Measurements from ENCODE around the gene QRICH2. TPM values are rescaled to one million over a fixed set of nuclear protein-coding genes. Genes with fewer than 3 reads are reported as not detected.
A peak's percentile ranks its signal among the peaks of the same experiment; 100 is the strongest.
"Not testable (repeated sequence)": the region's sequence is repeated elsewhere in the genome, so short reads cannot be mapped to it uniquely, and the experiment has no call there.

The QRICH2 gene
- total and polyA plus RNA-seq, 9 of the 15 experiments (the other 6 are each of a cell fraction or from before 2014, with no cell fraction given): 0.03 to 1.6 (median 0.81) TPM

- no peak for TF ChIP-seq SPI1 (IDR thresholded peaks at IDR 0.05; ENCODE audit: borderline replicate concordance, low read depth, low read length)
- TF ChIP-seq ZNF263 (CRISPR knock-in tag; IDR thresholded peaks at IDR 0.05; ENCODE audit: borderline replicate concordance): no peak
- TF ChIP-seq SETDB1 (IDR thresholded peaks at IDR 0.05; ENCODE audit: low read length): no peak
- TF ChIP-seq CC2D1A (IDR thresholded peaks at IDR 0.05): no peak
- no peak for TF ChIP-seq ZNF23 (CRISPR knock-in tag; IDR thresholded peaks at IDR 0.05)
- TF ChIP-seq C11orf30 (IDR thresholded peaks at IDR 0.05; ENCODE audit: low read depth): peak; percentile 67
- no peak for TF ChIP-seq GABPB1 (CRISPR knock-in tag; IDR thresholded peaks at IDR 0.05)
- TF ChIP-seq ZNF316 (IDR thresholded peaks at IDR 0.05): peak; percentile 74
- no peak for TF ChIP-seq ZFP1 (CRISPR knock-in tag; IDR thresholded peaks at IDR 0.05)
- no peak for TF ChIP-seq MAZ (CRISPR knock-in tag; conservative IDR thresholded peaks at IDR 0.05 in 1 of 2, IDR thresholded peaks at IDR 0.05 in 1 of 2)
- no peak for TF ChIP-seq PHB (CRISPR knock-in tag; IDR thresholded peaks at IDR 0.05)
- peak; percentile 62 for TF ChIP-seq MAFG (tag; conservative IDR thresholded peaks at IDR 0.05)
Measured at GRCh38 chr17:76232342-76232741, 75.7 kb downstream of the QRICH2 start (continued).

- peaks cover 11 to 13% of the 10 kb centered on the region in 2 experiments for H3K4me1 ChIP-seq (replicated peaks in 1 of 2; ENCODE audit: control insufficient read depth in 2 of 2, insufficient read depth in 2 of 2, low read length in 2 of 2)
- H3K9ac ChIP-seq (ENCODE audit: insufficient read depth in 1 of 2, low read depth in 2 of 2, low read length in 2 of 2); H3K9me3 ChIP-seq (replicated peaks; ENCODE audit: control insufficient read depth, insufficient read depth, low read depth, low read length); CTCF ChIA-PET (ENCODE audit: low intra/inter-chr PET ratio); H3K27ac ChIP-seq (ENCODE audit: extremely low read depth, low read depth, low read length); H3K4me2 ChIP-seq (ENCODE audit: insufficient read depth, low read length); in situ Hi-C loops (cut with MboI); H3K9me1 ChIP-seq (ENCODE audit: control insufficient read depth, insufficient read depth, low read length); H3K4me3 ChIP-seq; DNase-seq (ENCODE audit: extremely low read depth in 1 of 4, low spot score in 3 of 4); ATAC-seq; FAIRE-seq; H4K20me1 ChIP-seq (replicated peaks; ENCODE audit: control insufficient read depth, insufficient read depth, low read length); intact Hi-C loops (cut with micrococcal nuclease); BruUV-seq (replicated peaks); H3K27me3 ChIP-seq (ENCODE audit: control insufficient read depth in 2 of 2, insufficient read depth in 2 of 2, low read length in 2 of 2); H2AFZ ChIP-seq (ENCODE audit: low read depth, low read length): not testable (repeated sequence)
- H3K79me2 ChIP-seq (ENCODE audit: control insufficient read depth, insufficient read depth, low read length): peaks cover 44% of the 10 kb centered on the region
- POLR2A ChIA-PET: interaction anchor here (0.7 kb wide), 1 partner anchor 11 kb away, joined by 4 read pairs; no protein-coding TSS in a partner anchor
- WGBS (ENCODE audit: insufficient coverage, low coverage, missing lambda C conversion rate): 91% methylated on average over 15 of the region's 19 CpGs
- peaks cover 11% of the 10 kb centered on the region; the same call in 2 of the 3 replicates for H3K36me3 ChIP-seq (ENCODE audit: control insufficient read depth, insufficient read depth, low read length)
Measured at GRCh38 chr17:76226749-76227148, 81.3 kb downstream of the QRICH2 start.

- H3K4me2 ChIP-seq (ENCODE audit: insufficient read depth, low read length); CTCF ChIA-PET (ENCODE audit: low intra/inter-chr PET ratio); H3K27me3 ChIP-seq (ENCODE audit: control insufficient read depth in 2 of 2, insufficient read depth in 2 of 2, low read length in 2 of 2); in situ Hi-C loops (cut with MboI); intact Hi-C loops (cut with micrococcal nuclease); H3K9me3 ChIP-seq (replicated peaks; ENCODE audit: control insufficient read depth, insufficient read depth, low read depth, low read length); H3K9me1 ChIP-seq (ENCODE audit: control insufficient read depth, insufficient read depth, low read length); H2AFZ ChIP-seq (ENCODE audit: low read depth, low read length); H3K4me3 ChIP-seq; H4K20me1 ChIP-seq (replicated peaks; ENCODE audit: control insufficient read depth, insufficient read depth, low read length); BruUV-seq (replicated peaks); DNase-seq (ENCODE audit: extremely low read depth in 1 of 4, low spot score in 3 of 4): not testable (repeated sequence)
- Histone ChIP-seq H3K36me3 (ENCODE audit: control insufficient read depth, insufficient read depth, low read length) (peaks cover 11% of the 10 kb centered on the region; the same call in 2 of the 3 replicates), H3K79me2 (ENCODE audit: control insufficient read depth, insufficient read depth, low read length) (peaks cover 47% of the 10 kb centered on the region), H3K9ac (ENCODE audit: insufficient read depth in 1 of 2, low read depth in 2 of 2, low read length in 2 of 2) (peak overlapping the region in 1 of 2 experiments; percentile 21; a peak in 1 of 4 replicates), H3K4me1 (replicated peaks in 1 of 2; ENCODE audit: control insufficient read depth in 2 of 2, insufficient read depth in 2 of 2, low read length in 2 of 2) (peaks cover 10 to 11% of the 10 kb centered on the region in 2 experiments), H3K27ac (ENCODE audit: extremely low read depth, low read depth, low read length) (peak overlapping the region; percentile 43; the same call in 1 of the 3 replicates)
- 31% methylated on average over 6 of the region's 7 CpGs for WGBS (ENCODE audit: insufficient coverage, low coverage, missing lambda C conversion rate)
- POLR2A ChIA-PET: interaction anchor here (0.8 to 1.3 kb wide), 2 partner anchors 13 to 44 kb away, joined by 4 to 6 read pairs; no protein-coding TSS in a partner anchor
- ATAC-seq (peak; percentile 61), FAIRE-seq (peak; percentile 88)
Measured at GRCh38 chr17:76225373-76226086, 82.5 kb downstream of the QRICH2 start.

Data from K562 (cell line).